Measurements from ENCODE around the gene MRO.

Gene MRO

DNA sequence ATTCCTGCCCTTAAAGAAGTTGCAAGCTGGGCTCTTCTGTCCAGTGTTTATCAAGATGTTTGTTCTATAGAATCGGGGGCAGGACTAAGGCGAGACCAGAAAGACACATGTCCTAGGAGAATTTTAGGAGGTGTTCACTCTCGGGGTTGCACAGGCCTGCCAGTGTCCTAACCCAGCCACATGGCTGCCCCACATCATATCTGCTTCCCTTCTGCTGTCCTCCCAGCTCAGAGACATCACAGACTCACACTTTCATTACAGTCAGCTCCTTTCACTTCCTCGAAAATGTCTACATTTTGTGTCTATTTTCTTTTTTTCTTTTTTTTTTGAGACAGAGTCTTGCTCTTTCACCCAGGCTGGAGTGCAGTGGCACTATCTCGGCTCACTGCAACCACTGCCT, 10.7 kb upstream of the MRO start:
- Histone ChIP-seq H4K8ac (ENCODE audit: low read depth, low read length) (no peak overlapping the region), H3K79me1 (ENCODE audit: low read depth, low read length) (no peaks in the 10 kb centered on the region), H3K36me3 (replicated peaks in 1 of 2; ENCODE audit: control insufficient read depth in 2 of 2, insufficient read depth in 2 of 2, low read length in 2 of 2) (no peaks in the 10 kb centered on the region), H3K14ac (ENCODE audit: low read length) (no peak overlapping the region), H3K9me3 (replicated peaks in 1 of 2; ENCODE audit: control insufficient read depth in 2 of 2, insufficient read depth in 1 of 2, low read depth in 1 of 2, low read length in 2 of 2) (no peaks in the 10 kb centered on the region), H3K4ac (ENCODE audit: low read length) (no peak overlapping the region), H2AFZ (ENCODE audit: low read length) (no peak overlapping the region), H3K18ac (ENCODE audit: low read length) (no peak overlapping the region), H3K4me2 (ENCODE audit: insufficient read depth, low read length, poor library complexity, severe bottlenecking) (no peak overlapping the region), H3K23ac (ENCODE audit: low read depth, low read length, poor library complexity) (peak overlapping the region; percentile 91), H2AK5ac (ENCODE audit: low read depth, low read length) (no peak overlapping the region), H3K27ac (replicated peaks; ENCODE audit: low read length) (no peak overlapping the region), H2BK120ac (ENCODE audit: low read depth, low read length) (no peak overlapping the region), H3K27me3 (ENCODE audit: control insufficient read depth in 3 of 3, insufficient read depth in 3 of 3, low read depth in 1 of 3, low read length in 3 of 3) (no peaks in the 10 kb centered on the region), H3K9ac (ENCODE audit: low read depth, low read length, poor library complexity) (no peak overlapping the region), H2BK15ac (ENCODE audit: low read length) (no peak overlapping the region), H4K91ac (ENCODE audit: low read depth, low read length, poor library complexity) (no peak overlapping the region), H3K4me3 (ENCODE audit: low read length in 2 of 2) (no peak overlapping the region), H2BK5ac (ENCODE audit: low read length) (no peak overlapping the region), H3K4me1 (ENCODE audit: control insufficient read depth in 2 of 2, insufficient read depth in 1 of 2, low read depth in 1 of 2, low read length in 2 of 2) (no peaks in the 10 kb centered on the region), H2BK12ac (ENCODE audit: low read length) (no peak overlapping the region)
- no CpG with 5 or more reads among the region's 5 CpGs for WGBS, 2 donors (ENCODE audit: extremely low coverage in 2 of 2, insufficient read length in 2 of 2, insufficient replicate concordance in 1 of 2)
- no peak for DNase-seq (ENCODE audit: low spot score)

DNA sequence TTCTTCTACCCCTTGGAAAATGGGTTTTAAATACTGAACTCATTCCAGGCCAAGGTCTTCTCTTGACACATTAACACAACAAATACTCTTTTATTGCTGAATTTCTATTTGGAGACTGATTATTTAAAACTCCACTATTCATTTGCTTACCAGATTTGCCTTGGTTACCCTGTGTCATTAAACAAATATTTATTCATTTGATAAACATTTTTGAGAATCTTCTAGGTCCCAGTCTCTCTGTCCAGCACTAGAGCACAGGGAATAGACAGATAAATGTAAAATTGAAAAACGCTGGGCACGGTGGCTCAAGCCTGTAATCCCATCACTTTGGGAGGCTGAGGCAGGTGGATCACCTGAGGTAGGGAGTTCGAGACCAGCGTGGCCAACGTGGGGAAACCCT, 9.8 kb upstream of the MRO start:
- H3K27ac ChIP-seq (replicated peaks; ENCODE audit: low read length) = no peak overlapping the region
- no peaks in the 10 kb centered on the region for H3K27me3 ChIP-seq (ENCODE audit: control insufficient read depth in 3 of 3, insufficient read depth in 3 of 3, low read depth in 1 of 3, low read length in 3 of 3)
- no peak overlapping the region for H3K14ac ChIP-seq (ENCODE audit: low read length)
- H3K9me3 ChIP-seq (replicated peaks in 1 of 2; ENCODE audit: control insufficient read depth in 2 of 2, insufficient read depth in 1 of 2, low read depth in 1 of 2, low read length in 2 of 2) = no peaks in the 10 kb centered on the region
- H3K9ac ChIP-seq (ENCODE audit: low read depth, low read length, poor library complexity) = no peak overlapping the region
- H2AK5ac ChIP-seq (ENCODE audit: low read depth, low read length) = no peak overlapping the region
- no peak overlapping the region for H2BK15ac ChIP-seq (ENCODE audit: low read length)
- WGBS, 2 donors (ENCODE audit: extremely low coverage in 2 of 2, insufficient read length in 2 of 2, insufficient replicate concordance in 1 of 2) = no CpG with 5 or more reads among the region's 5 CpGs
- H3K79me1 ChIP-seq (ENCODE audit: low read depth, low read length) = no peaks in the 10 kb centered on the region
- no peak overlapping the region for H2BK5ac ChIP-seq (ENCODE audit: low read length)
- H2BK120ac ChIP-seq (ENCODE audit: low read depth, low read length) = no peak overlapping the region
- H2AFZ ChIP-seq (ENCODE audit: low read length) = no peak overlapping the region
- no peak overlapping the region for H4K91ac ChIP-seq (ENCODE audit: low read depth, low read length, poor library complexity)
- H3K4me2 ChIP-seq (ENCODE audit: insufficient read depth, low read length, poor library complexity, severe bottlenecking) = no peak overlapping the region
- no peak overlapping the region for H2BK12ac ChIP-seq (ENCODE audit: low read length)
- H3K4me1 ChIP-seq (ENCODE audit: control insufficient read depth in 2 of 2, insufficient read depth in 1 of 2, low read depth in 1 of 2, low read length in 2 of 2) = no peaks in the 10 kb centered on the region
- H3K36me3 ChIP-seq (replicated peaks in 1 of 2; ENCODE audit: control insufficient read depth in 2 of 2, insufficient read depth in 2 of 2, low read length in 2 of 2) = no peaks in the 10 kb centered on the region
- DNase-seq (ENCODE audit: low spot score) = no peak
- H3K23ac ChIP-seq (ENCODE audit: low read depth, low read length, poor library complexity) = no peak overlapping the region
- no peak overlapping the region for H3K18ac ChIP-seq (ENCODE audit: low read length)
- H4K8ac ChIP-seq (ENCODE audit: low read depth, low read length) = no peak overlapping the region
- no peak overlapping the region for H3K4me3 ChIP-seq (ENCODE audit: low read length in 2 of 2)
- no peak overlapping the region for H3K4ac ChIP-seq (ENCODE audit: low read length)

DNA sequence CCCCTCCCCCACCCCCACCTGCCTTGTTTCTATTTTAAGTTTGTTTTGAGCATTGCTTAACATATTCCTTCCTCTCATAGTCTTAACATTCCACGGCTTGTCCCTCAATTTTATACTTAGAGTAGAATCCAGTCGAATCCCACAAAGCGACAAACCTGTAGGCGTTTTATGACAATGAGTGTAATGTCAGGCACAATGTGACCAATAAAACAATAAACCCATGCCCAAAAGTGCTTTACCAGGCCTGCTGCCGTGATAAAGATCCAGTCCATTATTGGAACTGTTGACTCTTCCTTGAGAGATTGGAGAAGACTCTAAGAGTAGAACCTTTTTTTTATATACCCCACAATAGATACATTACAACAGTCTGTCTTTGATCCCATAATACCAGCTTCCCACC, 6.2 kb upstream of the MRO start:
- no peaks in the 10 kb centered on the region for H3K27me3 ChIP-seq (ENCODE audit: control insufficient read depth in 3 of 3, insufficient read depth in 3 of 3, low read depth in 1 of 3, low read length in 3 of 3)
- H2BK120ac ChIP-seq (ENCODE audit: low read depth, low read length) = no peak overlapping the region
- no peak overlapping the region for H2AK5ac ChIP-seq (ENCODE audit: low read depth, low read length)
- no peaks in the 10 kb centered on the region for H3K36me3 ChIP-seq (replicated peaks in 1 of 2; ENCODE audit: control insufficient read depth in 2 of 2, insufficient read depth in 2 of 2, low read length in 2 of 2)
- H3K9ac ChIP-seq (ENCODE audit: low read depth, low read length, poor library complexity) = no peak overlapping the region
- no peak overlapping the region for H3K14ac ChIP-seq (ENCODE audit: low read length)
- no peaks in the 10 kb centered on the region for H3K9me3 ChIP-seq (replicated peaks in 1 of 2; ENCODE audit: control insufficient read depth in 2 of 2, insufficient read depth in 1 of 2, low read depth in 1 of 2, low read length in 2 of 2)
- H3K4me3 ChIP-seq (ENCODE audit: low read length in 2 of 2) = no peak overlapping the region
- no peak overlapping the region for H2BK15ac ChIP-seq (ENCODE audit: low read length)
- H3K27ac ChIP-seq (replicated peaks; ENCODE audit: low read length) = no peak overlapping the region
- no peak overlapping the region for H2BK12ac ChIP-seq (ENCODE audit: low read length)
- no peak overlapping the region for H3K18ac ChIP-seq (ENCODE audit: low read length)
- no peak overlapping the region for H2BK5ac ChIP-seq (ENCODE audit: low read length)
- no peak overlapping the region for H3K23ac ChIP-seq (ENCODE audit: low read depth, low read length, poor library complexity)
- H3K4me1 ChIP-seq (ENCODE audit: control insufficient read depth in 2 of 2, insufficient read depth in 1 of 2, low read depth in 1 of 2, low read length in 2 of 2) = peaks cover 0 to under 1% of the 10 kb centered on the region in 2 donors
- no peak overlapping the region for H2AFZ ChIP-seq (ENCODE audit: low read length)
- no peaks in the 10 kb centered on the region for H3K79me1 ChIP-seq (ENCODE audit: low read depth, low read length)
- DNase-seq (ENCODE audit: low spot score) = no peak
- no peak overlapping the region for H3K4ac ChIP-seq (ENCODE audit: low read length)
- no peak overlapping the region for H4K91ac ChIP-seq (ENCODE audit: low read depth, low read length, poor library complexity)
- H3K4me2 ChIP-seq (ENCODE audit: insufficient read depth, low read length, poor library complexity, severe bottlenecking) = no peak overlapping the region
- no peak overlapping the region for H4K8ac ChIP-seq (ENCODE audit: low read depth, low read length)
- WGBS, 2 donors (ENCODE audit: extremely low coverage in 2 of 2, insufficient read length in 2 of 2, insufficient replicate concordance in 1 of 2) = no CpG with 5 or more reads among the region's 5 CpGs

DNA sequence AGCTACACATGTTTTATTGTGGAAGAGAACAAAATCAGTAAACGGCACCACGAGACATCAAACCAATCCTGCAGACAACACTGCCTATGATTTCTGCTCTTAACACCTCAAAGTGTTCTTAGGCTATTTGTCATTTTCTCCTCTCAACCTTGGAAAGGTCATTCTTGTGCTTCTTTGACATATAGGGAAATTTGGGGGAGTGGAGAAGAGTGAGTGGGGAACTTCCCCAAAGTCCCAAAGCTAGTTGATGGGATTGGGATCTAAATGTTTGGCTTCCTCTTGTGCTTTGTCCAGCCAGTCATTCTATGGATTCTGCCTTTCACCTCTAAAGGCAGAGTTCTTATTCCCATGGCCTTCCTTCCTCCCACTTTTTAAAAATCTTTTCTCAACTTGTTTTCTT, 5.8 kb upstream of the MRO start:
- Histone ChIP-seq H2AK5ac (ENCODE audit: low read depth, low read length) (no peak overlapping the region), H3K4me1 (ENCODE audit: control insufficient read depth in 2 of 2, insufficient read depth in 1 of 2, low read depth in 1 of 2, low read length in 2 of 2) (peaks cover under 1 to 5% of the 10 kb centered on the region in 2 donors), H3K18ac (ENCODE audit: low read length) (no peak overlapping the region), H4K8ac (ENCODE audit: low read depth, low read length) (no peak overlapping the region), H3K27ac (replicated peaks; ENCODE audit: low read length) (no peak overlapping the region), H4K91ac (ENCODE audit: low read depth, low read length, poor library complexity) (no peak overlapping the region), H3K9ac (ENCODE audit: low read depth, low read length, poor library complexity) (no peak overlapping the region), H2BK5ac (ENCODE audit: low read length) (no peak overlapping the region), H3K23ac (ENCODE audit: low read depth, low read length, poor library complexity) (no peak overlapping the region), H2BK120ac (ENCODE audit: low read depth, low read length) (no peak overlapping the region), H3K27me3 (ENCODE audit: control insufficient read depth in 3 of 3, insufficient read depth in 3 of 3, low read depth in 1 of 3, low read length in 3 of 3) (no peaks in the 10 kb centered on the region), H3K4ac (ENCODE audit: low read length) (no peak overlapping the region), H3K36me3 (replicated peaks in 1 of 2; ENCODE audit: control insufficient read depth in 2 of 2, insufficient read depth in 2 of 2, low read length in 2 of 2) (no peaks in the 10 kb centered on the region), H3K79me1 (ENCODE audit: low read depth, low read length) (no peaks in the 10 kb centered on the region), H2AFZ (ENCODE audit: low read length) (no peak overlapping the region), H2BK12ac (ENCODE audit: low read length) (no peak overlapping the region), H3K14ac (ENCODE audit: low read length) (no peak overlapping the region), H3K4me3 (ENCODE audit: low read length in 2 of 2) (no peak overlapping the region), H2BK15ac (ENCODE audit: low read length) (no peak overlapping the region), H3K4me2 (ENCODE audit: insufficient read depth, low read length, poor library complexity, severe bottlenecking) (no peak overlapping the region), H3K9me3 (replicated peaks in 1 of 2; ENCODE audit: control insufficient read depth in 2 of 2, insufficient read depth in 1 of 2, low read depth in 1 of 2, low read length in 2 of 2) (no peaks in the 10 kb centered on the region)
- DNase-seq (ENCODE audit: low spot score) = no peak
- WGBS, 2 donors (ENCODE audit: extremely low coverage in 2 of 2, insufficient read length in 2 of 2, insufficient replicate concordance in 1 of 2) = no CpG with 5 or more reads among the region's 2 CpGs
